ENCODE results near the gene GASK1A. TPM values are rescaled to one million over a fixed set of nuclear protein-coding genes. Genes with fewer than 3 reads are reported as not detected.

GASK1A gene
- total RNA-seq, 1 donor from 2014 or later: 1.6 TPM

DNA sequence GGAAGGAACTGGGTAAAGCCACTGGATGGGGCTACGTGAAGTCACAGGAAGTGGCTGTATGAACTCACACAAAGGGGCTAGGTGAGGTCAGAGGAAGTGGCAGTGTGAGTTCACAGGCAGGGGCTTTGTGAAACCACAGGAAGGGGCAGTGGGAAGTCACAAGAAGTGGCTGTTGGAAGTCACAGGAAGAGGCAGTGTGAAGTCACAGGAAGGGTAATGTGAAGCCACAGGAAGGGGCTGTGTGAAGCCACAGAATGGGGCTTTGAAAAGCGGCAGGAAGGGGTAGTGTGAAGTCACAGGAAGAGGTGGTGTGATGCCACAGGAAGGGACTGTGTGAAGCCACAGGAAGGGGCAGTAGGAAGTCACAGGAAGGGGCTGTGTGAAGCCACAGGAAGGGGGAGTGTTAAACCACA lies 34.6 kb downstream of the GASK1A start:
- Histone ChIP-seq H3K9me3 (replicated peaks) (no peaks in the 10 kb centered on the region), H3K4me3 (no peak overlapping the region), H3K4me1 (no peaks in the 10 kb centered on the region), H3K27ac (replicated peaks) (no peak overlapping the region), H3K36me3 (no peaks in the 10 kb centered on the region), H3K27me3 (ENCODE audit: low read depth) (no peaks in the 10 kb centered on the region)
- DNase-seq: no peak
- TF ChIP-seq, protein P1, sequence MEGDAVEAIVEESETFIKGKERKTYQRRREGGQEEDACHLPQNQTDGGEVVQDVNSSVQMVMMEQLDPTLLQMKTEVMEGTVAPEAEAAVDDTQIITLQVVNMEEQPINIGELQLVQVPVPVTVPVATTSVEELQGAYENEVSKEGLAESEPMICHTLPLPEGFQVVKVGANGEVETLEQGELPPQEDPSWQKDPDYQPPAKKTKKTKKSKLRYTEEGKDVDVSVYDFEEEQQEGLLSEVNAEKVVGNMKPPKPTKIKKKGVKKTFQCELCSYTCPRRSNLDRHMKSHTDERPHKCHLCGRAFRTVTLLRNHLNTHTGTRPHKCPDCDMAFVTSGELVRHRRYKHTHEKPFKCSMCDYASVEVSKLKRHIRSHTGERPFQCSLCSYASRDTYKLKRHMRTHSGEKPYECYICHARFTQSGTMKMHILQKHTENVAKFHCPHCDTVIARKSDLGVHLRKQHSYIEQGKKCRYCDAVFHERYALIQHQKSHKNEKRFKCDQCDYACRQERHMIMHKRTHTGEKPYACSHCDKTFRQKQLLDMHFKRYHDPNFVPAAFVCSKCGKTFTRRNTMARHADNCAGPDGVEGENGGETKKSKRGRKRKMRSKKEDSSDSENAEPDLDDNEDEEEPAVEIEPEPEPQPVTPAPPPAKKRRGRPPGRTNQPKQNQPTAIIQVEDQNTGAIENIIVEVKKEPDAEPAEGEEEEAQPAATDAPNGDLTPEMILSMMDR (IDR thresholded peaks at IDR 0.05; ENCODE audit: borderline replicate concordance): no peak
- intact Hi-C loops (cut with micrococcal nuclease): no loop called here

DNA sequence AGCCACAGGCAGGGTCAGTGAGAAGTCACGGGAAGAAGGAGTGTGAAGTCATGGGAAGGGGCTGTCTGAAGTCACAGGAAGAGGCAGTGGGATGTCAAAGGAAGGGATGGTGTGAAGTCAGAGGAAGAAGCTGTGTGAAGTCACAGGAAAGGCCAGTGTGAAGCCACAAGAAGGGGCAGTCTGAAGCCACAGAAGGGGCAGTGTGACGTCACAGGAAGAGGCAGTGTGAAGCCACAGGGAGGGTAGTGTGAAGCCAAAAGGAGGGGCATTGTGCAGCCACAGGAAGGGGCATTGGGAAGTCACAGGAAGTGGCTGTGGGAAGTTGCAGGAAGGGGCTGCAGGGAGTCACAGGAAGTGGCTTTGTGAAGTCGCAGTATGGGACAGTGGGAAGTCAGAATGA lies 35.1 kb downstream of the GASK1A start:
- TF ChIP-seq, protein P1 (IDR thresholded peaks at IDR 0.05; ENCODE audit: borderline replicate concordance): no peak
- no peak for DNase-seq
- H3K9me3 ChIP-seq (replicated peaks): no peaks in the 10 kb centered on the region
- H3K36me3 ChIP-seq: no peaks in the 10 kb centered on the region
- no peak overlapping the region for H3K4me3 ChIP-seq
- no peak overlapping the region for H3K27ac ChIP-seq (replicated peaks)
- no peaks in the 10 kb centered on the region for H3K4me1 ChIP-seq
- intact Hi-C loops (cut with micrococcal nuclease): no loop called here
- no peaks in the 10 kb centered on the region for H3K27me3 ChIP-seq (ENCODE audit: low read depth)

DNA sequence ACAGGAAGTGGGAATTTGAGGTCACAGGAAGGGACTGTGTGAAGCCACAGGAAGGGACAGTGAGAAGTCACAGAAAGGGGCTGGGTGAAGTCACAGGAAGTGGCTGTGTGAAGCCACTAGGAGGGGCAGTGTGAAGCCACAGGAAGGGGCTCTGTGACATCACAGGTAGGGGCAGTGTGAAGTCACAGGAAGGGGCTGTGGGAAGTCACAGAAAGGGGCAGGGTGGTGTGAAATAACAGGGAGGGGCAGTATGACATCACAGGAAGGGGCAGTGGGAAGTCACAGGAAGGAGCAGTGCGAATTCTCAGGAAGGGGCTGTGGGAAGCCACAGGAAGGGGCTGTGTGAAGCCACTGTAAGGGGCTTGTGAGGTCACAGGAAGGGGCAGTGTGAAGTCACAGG lies 35.8 kb downstream of the GASK1A start:
- H3K4me3 ChIP-seq: no peak overlapping the region
- no peaks in the 10 kb centered on the region for H3K4me1 ChIP-seq
- intact Hi-C loops (cut with micrococcal nuclease): no loop called here
- H3K36me3 ChIP-seq: no peaks in the 10 kb centered on the region
- TF ChIP-seq, protein P1 (IDR thresholded peaks at IDR 0.05; ENCODE audit: borderline replicate concordance): no peak
- H3K9me3 ChIP-seq (replicated peaks): no peaks in the 10 kb centered on the region
- H3K27ac ChIP-seq (replicated peaks): no peak overlapping the region
- no peaks in the 10 kb centered on the region for H3K27me3 ChIP-seq (ENCODE audit: low read depth)
- DNase-seq: no peak

DNA sequence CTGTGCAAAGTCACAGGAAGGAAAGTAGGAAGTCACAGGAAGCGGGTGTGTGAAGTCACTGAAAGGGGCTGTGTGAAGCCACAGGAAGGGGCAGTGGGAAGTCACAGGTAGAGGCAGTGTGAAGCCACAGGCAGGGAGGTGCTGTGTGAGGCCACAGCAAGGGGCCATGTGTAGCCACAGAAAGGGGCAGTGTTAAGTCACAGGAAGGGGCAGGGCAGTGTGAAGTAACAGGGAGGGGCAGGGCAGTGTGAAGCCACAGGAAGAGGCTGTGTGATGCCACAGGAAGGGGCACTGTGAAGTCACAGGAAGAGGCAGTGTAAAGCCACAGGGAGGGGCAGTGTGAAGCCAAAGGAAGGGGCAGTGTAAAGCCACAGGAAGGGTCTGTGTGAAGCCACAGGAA lies 36.5 kb downstream of the GASK1A start:
- TF ChIP-seq, protein P1 (IDR thresholded peaks at IDR 0.05; ENCODE audit: borderline replicate concordance): no peak
- no peak overlapping the region for H3K27ac ChIP-seq (replicated peaks)
- H3K4me3 ChIP-seq: no peak overlapping the region
- no peaks in the 10 kb centered on the region for H3K27me3 ChIP-seq (ENCODE audit: low read depth)
- no peaks in the 10 kb centered on the region for H3K36me3 ChIP-seq
- intact Hi-C loops (cut with micrococcal nuclease): no loop called here
- H3K4me1 ChIP-seq: no peaks in the 10 kb centered on the region
- DNase-seq: no peak
- no peaks in the 10 kb centered on the region for H3K9me3 ChIP-seq (replicated peaks)

DNA sequence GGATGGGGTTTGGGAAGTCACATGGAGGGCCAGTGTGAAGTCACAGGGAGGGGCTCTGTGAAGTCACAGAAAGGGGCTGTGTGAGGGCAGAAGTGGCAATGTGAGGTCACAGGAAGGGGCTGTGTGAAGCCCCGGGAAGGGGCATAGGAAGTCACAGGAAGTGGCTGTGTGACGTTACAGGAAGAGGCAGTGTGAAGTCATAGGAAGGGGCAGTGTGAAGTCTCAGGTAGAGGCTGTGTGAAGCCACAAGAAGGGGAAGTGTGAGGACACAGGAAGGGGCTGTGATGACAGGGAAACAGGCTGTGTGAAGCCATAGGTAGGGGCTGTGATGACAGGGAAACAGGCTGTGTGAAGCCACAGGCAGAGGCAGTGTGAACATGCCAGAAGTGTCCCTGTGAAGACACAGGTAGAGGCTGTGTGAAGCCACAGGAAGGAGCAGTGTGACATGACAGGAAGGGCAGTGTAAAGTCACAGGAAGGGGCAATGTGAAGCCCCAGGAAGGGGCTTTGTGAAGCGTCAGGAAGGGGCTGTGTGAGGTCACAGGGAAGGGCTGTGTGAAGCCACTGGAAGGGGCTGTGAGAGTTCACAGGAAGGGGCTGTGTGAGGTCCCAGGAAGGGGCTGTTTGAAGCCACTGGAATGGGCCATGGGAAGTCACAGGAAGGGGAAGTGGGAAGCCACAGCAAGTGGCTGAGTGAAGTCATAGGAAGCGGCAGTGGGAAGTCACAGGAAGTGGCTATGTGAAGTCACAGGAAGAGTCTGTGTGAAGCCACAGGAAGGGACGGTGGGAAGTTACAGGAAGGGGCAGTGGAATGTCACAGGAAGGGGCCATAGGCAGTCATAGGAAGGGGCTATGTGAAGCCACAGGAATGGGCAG lies 37.1 kb downstream of the GASK1A start:
- no peaks in the 10 kb centered on the region for H3K36me3 ChIP-seq
- H3K27ac ChIP-seq (replicated peaks): no peak overlapping the region
- peaks cover 6% of the 10 kb centered on the region for H3K27me3 ChIP-seq (ENCODE audit: low read depth)
- intact Hi-C loops (cut with micrococcal nuclease): no loop called here
- no peak for DNase-seq
- no peak overlapping the region for H3K4me3 ChIP-seq
- H3K4me1 ChIP-seq: no peaks in the 10 kb centered on the region
- TF ChIP-seq, protein P1 (IDR thresholded peaks at IDR 0.05; ENCODE audit: borderline replicate concordance): no peak
- H3K9me3 ChIP-seq (replicated peaks): no peaks in the 10 kb centered on the region

All from left ventricle myocardium inferior (tissue), 1 donor.